ENCODE data around the gene ELL. TPM values are rescaled to one million over a fixed set of nuclear protein-coding genes. Genes with fewer than 3 reads are reported as not detected.

Gene ELL
- total and polyA plus RNA-seq, 9 of the 15 experiments (the other 6 are each of a cell fraction or from before 2014, with no cell fraction given), result 0.24 to 22.5 (median 4.1) TPM

GRCh38 chr19:18439910-18440237 lies 82.0 kb downstream of the ELL start (continued):
- TF ChIP-seq, protein P1, sequence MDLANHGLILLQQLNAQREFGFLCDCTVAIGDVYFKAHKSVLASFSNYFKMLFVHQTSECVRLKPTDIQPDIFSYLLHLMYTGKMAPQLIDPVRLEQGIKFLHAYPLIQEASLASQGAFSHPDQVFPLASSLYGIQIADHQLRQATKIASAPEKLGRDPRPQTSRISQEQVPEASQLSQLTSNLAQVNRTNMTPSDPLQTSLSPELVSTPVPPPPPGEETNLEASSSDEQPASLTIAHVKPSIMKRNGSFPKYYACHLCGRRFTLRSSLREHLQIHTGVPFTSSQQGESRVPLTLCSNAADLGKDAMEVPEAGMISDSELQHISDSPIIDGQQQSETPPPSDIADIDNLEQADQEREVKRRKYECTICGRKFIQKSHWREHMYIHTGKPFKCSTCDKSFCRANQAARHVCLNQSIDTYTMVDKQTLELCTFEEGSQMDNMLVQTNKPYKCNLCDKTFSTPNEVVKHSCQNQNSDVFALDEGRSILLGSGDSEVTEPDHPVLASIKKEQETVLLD (IDR thresholded peaks at IDR 0.05), result no peak
- TF ChIP-seq SMARCE1 (IDR thresholded peaks at IDR 0.05), result 0 out of 2 replicates have a peak, but pooled peaks have one; percentile 13

- peak overlapping the region; percentile 88 for H3K4me2 ChIP-seq (ENCODE audit: insufficient read depth, low read length)
- H3K36me3 ChIP-seq (ENCODE audit: control insufficient read depth, insufficient read depth, low read length), result peaks cover 40% of the 10 kb centered on the region
- DNase-seq (ENCODE audit: extremely low read depth in 1 of 4, low spot score in 3 of 4), result peak in 2 of 4 experiments; percentile 30 to 63
- peak overlapping the region; percentile 59 to 97 for H3K9ac ChIP-seq (ENCODE audit: insufficient read depth in 1 of 2, low read depth in 2 of 2, low read length in 2 of 2)
- ChIA-PET CTCF (ENCODE audit: low intra/inter-chr PET ratio) (no interaction called here), POLR2A (interaction anchor here (0.6 to 1.2 kb wide), 7 partner anchors 9 to 876 kb away, joined by 3 to 5 read pairs (median 3); partner anchors contain the start of gene SSBP4)
- peak overlapping the region; percentile 94 for H3K27ac ChIP-seq (ENCODE audit: extremely low read depth, low read depth, low read length)
- peak; percentile 79 for FAIRE-seq
- H3K79me2 ChIP-seq (ENCODE audit: control insufficient read depth, insufficient read depth, low read length), result peaks cover 42% of the 10 kb centered on the region
- in situ Hi-C loops (cut with MboI), result no loop called here
- no peaks in the 10 kb centered on the region for H3K27me3 ChIP-seq (ENCODE audit: control insufficient read depth in 2 of 2, insufficient read depth in 2 of 2, low read length in 2 of 2)
- 12% methylated on average over 13 of the region's 13 CpGs for WGBS (ENCODE audit: insufficient coverage, low coverage, missing lambda C conversion rate)
- no peak; the same call in 2 of the 3 replicates for ATAC-seq
- H3K9me3 ChIP-seq (replicated peaks; ENCODE audit: control insufficient read depth, insufficient read depth, low read depth, low read length), result no peaks in the 10 kb centered on the region
- H3K4me1 ChIP-seq (replicated peaks in 1 of 2; ENCODE audit: control insufficient read depth in 2 of 2, insufficient read depth in 2 of 2, low read length in 2 of 2), result peaks cover 42 to 93% of the 10 kb centered on the region in 2 experiments
- no peak overlapping the region; the same call in none of the 2 replicates for H2AFZ ChIP-seq (ENCODE audit: low read depth, low read length)
- BruUV-seq (replicated peaks), result no TSS peak
- intact Hi-C loops (cut with micrococcal nuclease), result no loop called here
- peaks cover 11% of the 10 kb centered on the region for H3K9me1 ChIP-seq (ENCODE audit: control insufficient read depth, insufficient read depth, low read length)
- H3K4me3 ChIP-seq, result peak overlapping the region; percentile 77; the same call in 1 of the 2 replicates
- peaks cover 13% of the 10 kb centered on the region for H4K20me1 ChIP-seq (replicated peaks; ENCODE audit: control insufficient read depth, insufficient read depth, low read length)
- no peak for TF ChIP-seq ARID3B (CRISPR knock-in tag; IDR thresholded peaks at IDR 0.05; ENCODE audit: borderline replicate concordance)
- no peak for TF ChIP-seq SMAD3 (CRISPR knock-in tag; conservative IDR thresholded peaks at IDR 0.05)
- TF ChIP-seq BRF2 (IDR thresholded peaks at IDR 0.05; ENCODE audit: borderline replicate concordance, insufficient read depth, insufficient read length), result no peak
- TF ChIP-seq, protein P2, sequence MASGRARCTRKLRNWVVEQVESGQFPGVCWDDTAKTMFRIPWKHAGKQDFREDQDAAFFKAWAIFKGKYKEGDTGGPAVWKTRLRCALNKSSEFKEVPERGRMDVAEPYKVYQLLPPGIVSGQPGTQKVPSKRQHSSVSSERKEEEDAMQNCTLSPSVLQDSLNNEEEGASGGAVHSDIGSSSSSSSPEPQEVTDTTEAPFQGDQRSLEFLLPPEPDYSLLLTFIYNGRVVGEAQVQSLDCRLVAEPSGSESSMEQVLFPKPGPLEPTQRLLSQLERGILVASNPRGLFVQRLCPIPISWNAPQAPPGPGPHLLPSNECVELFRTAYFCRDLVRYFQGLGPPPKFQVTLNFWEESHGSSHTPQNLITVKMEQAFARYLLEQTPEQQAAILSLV (tag; IDR thresholded peaks at IDR 0.05), result no peak
- no peak for TF ChIP-seq RHOXF2B (CRISPR knock-in tag; conservative IDR thresholded peaks at IDR 0.05)
- 0 out of 2 replicates have a peak, but pooled peaks have one; percentile 13 for TF ChIP-seq POLR2A (conservative IDR thresholded peaks at IDR 0.05)
- no peak for TF ChIP-seq ARID2 (IDR thresholded peaks at IDR 0.05)
- no peak for TF ChIP-seq ZNF668 (CRISPR knock-in tag; IDR thresholded peaks at IDR 0.05)
- TF ChIP-seq GTF2B (IDR thresholded peaks at IDR 0.05; ENCODE audit: extremely low read depth, insufficient read length), result no peak
- no peak for TF ChIP-seq GABPA (tag; conservative IDR thresholded peaks at IDR 0.05; ENCODE audit: low read depth)
- TF ChIP-seq TCF7 (IDR thresholded peaks at IDR 0.05; ENCODE audit: borderline replicate concordance), result no peak
- TF ChIP-seq SMARCA4 (IDR thresholded peaks at IDR 0.05), result peak; percentile 28; the same call in 1 of the 2 replicates
- no peak for TF ChIP-seq SNRNP70 (optimal IDR thresholded peaks at IDR 0.05; ENCODE audit: low read depth, low read length)
Measured at GRCh38 chr19:18439025-18439909, 82.6 kb downstream of the ELL start.
